A549 (cell line): ENCODE data around the gene C2orf80.

Experiments used
- EP300 ChIP-seq, 2 experiments: fragments of >200 bp; sonication (Bioruptor Twin); formaldehyde crosslinking; IDR thresholded peaks; 2 replicates in 1 of 2; 3 replicates in 1 of 2; pipeline ENCODE4 v1.6.1; 2016 to 2017
- MAZ ChIP-seq: fragments of 150-350 bp; IDR thresholded peaks from 2 replicates; pipeline ENCODE4 v1.6.1; 2014; ENCODE audit warnings: antibody characterized with exemption, low read depth, low read length, borderline replicate concordance
- PHF8 ChIP-seq: fragments of 200-600 bp; sonication (generic); IDR thresholded peaks from 2 replicates; pipeline ENCODE4 v1.6.1; 2016; ENCODE audit warnings: low read depth, mild to moderate bottlenecking, antibody characterized with exemption, moderate library complexity, borderline replicate concordance
- POLR2A ChIP-seq: IDR thresholded peaks from 2 replicates; pipeline ENCODE4 v1.6.1; 2012; ENCODE audit warnings: mild to moderate bottlenecking, low read length
- SMC3 ChIP-seq: fragments of >200 bp; sonication (Bioruptor Twin); formaldehyde crosslinking; IDR thresholded peaks from 3 replicates; pipeline ENCODE4 v1.6.1; 2018; ENCODE audit warnings: inconsistent platforms
- TFCP2L1 ChIP-seq: fragments of 250-450 bp; sonication (Bioruptor Pico); IDR thresholded peaks from 2 replicates; pipeline ENCODE4 v1.5.0; 2021; ENCODE audit warnings: mild to moderate bottlenecking
- TF ChIP-seq, protein P1 (sequence below): fragments of >200 bp; sonication (Bioruptor Twin); formaldehyde crosslinking; IDR thresholded peaks from 3 replicates; pipeline ENCODE4 v1.5.1; 2016
- TF ChIP-seq, protein P2 (sequence below): IDR thresholded peaks from 2 replicates; pipeline ENCODE4 v1.6.1; 2012
- TF ChIP-seq, protein P3 (sequence below): fragments of 200-600 bp; sonication (generic); IDR thresholded peaks from 2 replicates; pipeline ENCODE4 v1.6.1; 2016; ENCODE audit warnings: antibody characterized with exemption, mild to moderate bottlenecking, moderate library complexity
- TF ChIP-seq, protein P4 (sequence below): fragments of 250-450 bp; sonication (Bioruptor Pico); IDR thresholded peaks from 2 replicates; pipeline ENCODE4 v1.5.0; 2021; ENCODE audit warnings: mild to moderate bottlenecking, moderate library complexity, borderline replicate concordance
- TF ChIP-seq, protein P5 (sequence below): fragments of 450-650 bp; IDR thresholded peaks from 2 replicates; pipeline ENCODE4 v1.6.1; 2014; ENCODE audit warnings: antibody characterized with exemption

DNA sequence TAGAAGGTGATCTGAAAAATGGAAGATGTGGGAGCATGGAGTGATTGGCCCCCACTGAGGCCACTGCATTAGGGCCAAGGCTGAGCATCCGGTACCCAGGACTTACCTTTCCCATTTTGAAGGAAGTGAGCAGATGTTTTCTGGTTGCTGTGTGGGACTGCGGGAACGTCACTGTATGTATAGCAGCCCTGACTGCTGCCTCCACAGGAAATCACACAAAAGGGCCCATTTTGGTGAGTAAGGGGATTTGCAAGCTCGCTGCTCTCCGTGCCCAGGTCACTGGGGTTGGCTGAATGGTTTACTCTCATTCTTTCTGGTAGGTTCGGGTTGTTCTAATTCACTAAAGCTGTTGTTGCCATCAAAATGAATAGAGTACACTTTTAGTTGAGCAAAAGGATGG lies 43.8 kb downstream of the C2orf80 start, which contains the start of gene CRYGB:
- TF ChIP-seq, protein P1, sequence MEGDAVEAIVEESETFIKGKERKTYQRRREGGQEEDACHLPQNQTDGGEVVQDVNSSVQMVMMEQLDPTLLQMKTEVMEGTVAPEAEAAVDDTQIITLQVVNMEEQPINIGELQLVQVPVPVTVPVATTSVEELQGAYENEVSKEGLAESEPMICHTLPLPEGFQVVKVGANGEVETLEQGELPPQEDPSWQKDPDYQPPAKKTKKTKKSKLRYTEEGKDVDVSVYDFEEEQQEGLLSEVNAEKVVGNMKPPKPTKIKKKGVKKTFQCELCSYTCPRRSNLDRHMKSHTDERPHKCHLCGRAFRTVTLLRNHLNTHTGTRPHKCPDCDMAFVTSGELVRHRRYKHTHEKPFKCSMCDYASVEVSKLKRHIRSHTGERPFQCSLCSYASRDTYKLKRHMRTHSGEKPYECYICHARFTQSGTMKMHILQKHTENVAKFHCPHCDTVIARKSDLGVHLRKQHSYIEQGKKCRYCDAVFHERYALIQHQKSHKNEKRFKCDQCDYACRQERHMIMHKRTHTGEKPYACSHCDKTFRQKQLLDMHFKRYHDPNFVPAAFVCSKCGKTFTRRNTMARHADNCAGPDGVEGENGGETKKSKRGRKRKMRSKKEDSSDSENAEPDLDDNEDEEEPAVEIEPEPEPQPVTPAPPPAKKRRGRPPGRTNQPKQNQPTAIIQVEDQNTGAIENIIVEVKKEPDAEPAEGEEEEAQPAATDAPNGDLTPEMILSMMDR = no peak
- TF ChIP-seq, protein P2, sequence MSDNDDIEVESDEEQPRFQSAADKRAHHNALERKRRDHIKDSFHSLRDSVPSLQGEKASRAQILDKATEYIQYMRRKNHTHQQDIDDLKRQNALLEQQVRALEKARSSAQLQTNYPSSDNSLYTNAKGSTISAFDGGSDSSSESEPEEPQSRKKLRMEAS = no peak
- TF ChIP-seq POLR2A (no peak), EP300 (IDR thresholded peaks at IDR 0.05) (no peak), TFCP2L1 (no peak), PHF8 (no peak), MAZ (no peak), SMC3 (no peak)
- TF ChIP-seq, protein P3, sequence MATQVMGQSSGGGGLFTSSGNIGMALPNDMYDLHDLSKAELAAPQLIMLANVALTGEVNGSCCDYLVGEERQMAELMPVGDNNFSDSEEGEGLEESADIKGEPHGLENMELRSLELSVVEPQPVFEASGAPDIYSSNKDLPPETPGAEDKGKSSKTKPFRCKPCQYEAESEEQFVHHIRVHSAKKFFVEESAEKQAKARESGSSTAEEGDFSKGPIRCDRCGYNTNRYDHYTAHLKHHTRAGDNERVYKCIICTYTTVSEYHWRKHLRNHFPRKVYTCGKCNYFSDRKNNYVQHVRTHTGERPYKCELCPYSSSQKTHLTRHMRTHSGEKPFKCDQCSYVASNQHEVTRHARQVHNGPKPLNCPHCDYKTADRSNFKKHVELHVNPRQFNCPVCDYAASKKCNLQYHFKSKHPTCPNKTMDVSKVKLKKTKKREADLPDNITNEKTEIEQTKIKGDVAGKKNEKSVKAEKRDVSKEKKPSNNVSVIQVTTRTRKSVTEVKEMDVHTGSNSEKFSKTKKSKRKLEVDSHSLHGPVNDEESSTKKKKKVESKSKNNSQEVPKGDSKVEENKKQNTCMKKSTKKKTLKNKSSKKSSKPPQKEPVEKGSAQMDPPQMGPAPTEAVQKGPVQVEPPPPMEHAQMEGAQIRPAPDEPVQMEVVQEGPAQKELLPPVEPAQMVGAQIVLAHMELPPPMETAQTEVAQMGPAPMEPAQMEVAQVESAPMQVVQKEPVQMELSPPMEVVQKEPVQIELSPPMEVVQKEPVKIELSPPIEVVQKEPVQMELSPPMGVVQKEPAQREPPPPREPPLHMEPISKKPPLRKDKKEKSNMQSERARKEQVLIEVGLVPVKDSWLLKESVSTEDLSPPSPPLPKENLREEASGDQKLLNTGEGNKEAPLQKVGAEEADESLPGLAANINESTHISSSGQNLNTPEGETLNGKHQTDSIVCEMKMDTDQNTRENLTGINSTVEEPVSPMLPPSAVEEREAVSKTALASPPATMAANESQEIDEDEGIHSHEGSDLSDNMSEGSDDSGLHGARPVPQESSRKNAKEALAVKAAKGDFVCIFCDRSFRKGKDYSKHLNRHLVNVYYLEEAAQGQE = no peak
- TF ChIP-seq, protein P4, sequence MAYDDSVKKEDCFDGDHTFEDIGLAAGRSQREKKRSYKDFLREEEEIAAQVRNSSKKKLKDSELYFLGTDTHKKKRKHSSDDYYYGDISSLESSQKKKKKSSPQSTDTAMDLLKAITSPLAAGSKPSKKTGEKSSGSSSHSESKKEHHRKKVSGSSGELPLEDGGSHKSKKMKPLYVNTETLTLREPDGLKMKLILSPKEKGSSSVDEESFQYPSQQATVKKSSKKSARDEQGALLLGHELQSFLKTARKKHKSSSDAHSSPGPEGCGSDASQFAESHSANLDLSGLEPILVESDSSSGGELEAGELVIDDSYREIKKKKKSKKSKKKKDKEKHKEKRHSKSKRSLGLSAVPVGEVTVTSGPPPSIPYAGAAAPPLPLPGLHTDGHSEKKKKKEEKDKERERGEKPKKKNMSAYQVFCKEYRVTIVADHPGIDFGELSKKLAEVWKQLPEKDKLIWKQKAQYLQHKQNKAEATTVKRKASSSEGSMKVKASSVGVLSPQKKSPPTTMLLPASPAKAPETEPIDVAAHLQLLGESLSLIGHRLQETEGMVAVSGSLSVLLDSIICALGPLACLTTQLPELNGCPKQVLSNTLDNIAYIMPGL (CRISPR knock-in tag) = no peak
- TF ChIP-seq, protein P5, sequence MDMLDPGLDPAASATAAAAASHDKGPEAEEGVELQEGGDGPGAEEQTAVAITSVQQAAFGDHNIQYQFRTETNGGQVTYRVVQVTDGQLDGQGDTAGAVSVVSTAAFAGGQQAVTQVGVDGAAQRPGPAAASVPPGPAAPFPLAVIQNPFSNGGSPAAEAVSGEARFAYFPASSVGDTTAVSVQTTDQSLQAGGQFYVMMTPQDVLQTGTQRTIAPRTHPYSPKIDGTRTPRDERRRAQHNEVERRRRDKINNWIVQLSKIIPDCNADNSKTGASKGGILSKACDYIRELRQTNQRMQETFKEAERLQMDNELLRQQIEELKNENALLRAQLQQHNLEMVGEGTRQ = no peak
